Ishikawa (cell line): ENCODE data around the gene TBX1.

Experiments
- CEBPB ChIP-seq: IDR thresholded peaks from 2 replicates; pipeline ENCODE4 v1.6.1; 2012
- CREB1 ChIP-seq: IDR thresholded peaks from 2 replicates; pipeline ENCODE4 v1.6.1; 2012; ENCODE audit warnings: low read depth
- EGR1 ChIP-seq: IDR thresholded peaks from 2 replicates; pipeline ENCODE4 v1.6.1; 2012
- EP300 ChIP-seq: IDR thresholded peaks from 2 replicates; pipeline ENCODE4 v1.6.1; 2012; ENCODE audit warnings: borderline replicate concordance
- FOXM1 ChIP-seq: IDR thresholded peaks from 2 replicates; pipeline ENCODE4 v1.6.1; 2012; ENCODE audit warnings: low read depth, borderline replicate concordance
- MAX ChIP-seq: IDR thresholded peaks from 2 replicates; pipeline ENCODE4 v1.6.1; 2012
- NFIC ChIP-seq: IDR thresholded peaks from 2 replicates; pipeline ENCODE4 v1.6.1; 2012
- RAD21 ChIP-seq: IDR thresholded peaks from 2 replicates; pipeline ENCODE4 v1.6.1; 2012; ENCODE audit warnings: low read depth
- REST ChIP-seq: IDR thresholded peaks from 2 replicates; pipeline ENCODE4 v1.6.1; 2012; ENCODE audit warnings: low read depth, mild to moderate bottlenecking
- TAF1 ChIP-seq: IDR thresholded peaks from 2 replicates; pipeline ENCODE4 v1.6.1; 2012; ENCODE audit warnings: low read depth, mild to moderate bottlenecking
- TCF12 ChIP-seq: IDR thresholded peaks from 2 replicates; pipeline ENCODE4 v1.6.1; 2012; ENCODE audit warnings: low read depth
- TEAD4 ChIP-seq: IDR thresholded peaks from 2 replicates; pipeline ENCODE4 v1.6.1; 2012
- USF1 ChIP-seq: IDR thresholded peaks from 2 replicates; pipeline ENCODE4 v1.6.1; 2012
- YY1 ChIP-seq: IDR thresholded peaks from 2 replicates; pipeline ENCODE4 v1.6.1; 2012; ENCODE audit warnings: low read depth
- ZBTB7A ChIP-seq: IDR thresholded peaks from 2 replicates; pipeline ENCODE4 v1.6.1; 2012; ENCODE audit warnings: low read depth

TBX1 gene

GRCh38 chr22:19719050-19719482 is 41.5 kb upstream of the TBX1 start:
- no peak for TF ChIP-seq CEBPB
- TF ChIP-seq TCF12: no peak
- TF ChIP-seq YY1: no peak
- TF ChIP-seq NFIC: no peak

GRCh38 chr22:19719488-19720021 is 41.0 kb upstream of the TBX1 start:
- no peak for TF ChIP-seq REST
- no peak for TF ChIP-seq RAD21
- no peak for TF ChIP-seq EGR1
- TF ChIP-seq TEAD4: no peak
- no peak for TF ChIP-seq EP300
- TF ChIP-seq TAF1: no peak
- TF ChIP-seq CEBPB: no peak

- TF ChIP-seq EP300 (no peak), CREB1 (no peak), USF1 (no peak), RAD21 (no peak), YY1 (no peak), TEAD4 (no peak), REST (no peak), TAF1 (no peak)
These were observed 40.3 kb upstream of the TBX1 start for GRCh38 chr22:19720150-19720827.

- TF ChIP-seq CEBPB (no peak), ZBTB7A (no peak), EGR1 (no peak), USF1 (no peak), REST (no peak), EP300 (no peak), TCF12 (no peak)
These were observed 39.6 kb upstream of the TBX1 start for GRCh38 chr22:19720999-19721329.

GRCh38 chr22:19721330-19722177 is 39.0 kb upstream of the TBX1 start:
- no peak for TF ChIP-seq RAD21
- TF ChIP-seq NFIC: no peak
- TF ChIP-seq TCF12: no peak
- TF ChIP-seq CREB1: no peak
- TF ChIP-seq MAX: no peak
- TF ChIP-seq CEBPB: no peak
- TF ChIP-seq EGR1: no peak
- no peak for TF ChIP-seq TAF1
- no peak for TF ChIP-seq ZBTB7A
- TF ChIP-seq USF1: no peak
- no peak for TF ChIP-seq EP300
- TF ChIP-seq FOXM1: no peak
- no peak for TF ChIP-seq REST
- TF ChIP-seq TEAD4: no peak
- TF ChIP-seq YY1: no peak
